ENCODE results near the gene VPS26C.
"Not testable (repeated sequence)": the region's sequence is repeated elsewhere in the genome, so short reads cannot be mapped to it uniquely, and the experiment has no call there.

VPS26C gene

DNA sequence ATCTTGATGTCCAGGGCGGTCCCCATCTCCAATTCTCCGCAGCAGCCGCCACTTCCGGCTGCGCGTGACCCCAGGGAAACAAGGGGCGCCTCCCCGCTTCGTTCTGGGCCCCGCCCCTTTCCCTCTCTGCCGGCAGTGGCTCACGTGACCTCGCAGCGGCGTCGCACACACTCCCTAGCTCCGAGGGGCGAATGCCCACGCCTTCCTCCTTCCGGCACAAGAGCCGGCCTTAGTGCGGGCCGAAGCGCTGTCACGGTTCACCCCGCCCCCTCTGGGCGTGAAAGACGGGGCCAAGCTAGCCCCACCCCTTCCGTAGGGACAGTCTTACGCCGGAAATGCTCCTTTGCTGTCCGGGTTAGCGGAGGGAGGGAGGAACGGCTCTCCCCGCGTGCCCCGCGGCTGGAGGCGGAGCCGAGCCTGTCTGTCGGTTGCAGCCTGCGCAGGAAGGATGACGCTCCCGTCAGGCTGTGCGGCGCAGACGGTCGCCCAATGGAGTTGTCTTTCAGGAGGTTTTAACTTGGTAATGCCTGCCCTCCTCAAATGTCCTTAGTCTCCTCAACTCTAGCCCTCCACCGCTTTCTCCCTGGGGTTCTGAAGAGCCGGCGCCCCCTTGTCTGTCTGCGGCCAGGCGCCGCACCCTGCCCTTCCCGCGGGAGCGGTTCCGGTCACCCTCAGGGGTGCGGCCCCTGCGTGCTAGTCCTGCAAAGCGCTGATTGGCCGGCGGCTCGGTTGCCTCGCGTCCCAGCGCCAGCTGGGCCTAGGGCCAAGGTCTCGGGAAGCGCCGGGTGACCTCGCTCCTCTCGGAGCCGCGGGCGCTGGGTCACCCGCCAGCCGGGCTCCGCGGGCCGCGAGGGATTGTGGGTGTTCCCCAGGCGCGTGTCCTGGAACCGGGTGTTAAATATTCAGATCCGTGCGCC, at the start of gene VPS26C:
Gene VPS26C, minus strand, starts transcription at position 66 of the 917 bp plus-strand sequence. Its CDS starts 40 bp downstream, at position 26.
- DNase-seq = peak; percentile 98

DNA sequence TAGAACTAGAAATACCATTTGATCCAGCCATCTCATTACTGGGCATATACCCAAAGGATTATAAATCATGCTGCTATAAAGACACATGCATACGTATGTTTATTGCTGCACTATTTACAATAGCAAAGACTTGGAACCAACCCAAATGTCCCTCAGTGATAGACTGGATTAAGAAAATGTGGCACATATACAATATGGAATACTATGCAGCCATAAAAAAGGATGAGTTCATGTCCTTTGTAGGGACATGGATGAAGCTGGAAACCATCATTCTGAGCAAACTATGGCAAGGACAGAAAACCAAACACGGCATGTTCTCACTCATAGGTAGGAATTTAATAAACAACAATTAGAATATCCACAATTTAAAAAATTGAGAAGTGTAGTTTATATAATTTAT, 48.9 kb upstream of the VPS26C start:
- not testable (repeated sequence) for DNase-seq

DNA sequence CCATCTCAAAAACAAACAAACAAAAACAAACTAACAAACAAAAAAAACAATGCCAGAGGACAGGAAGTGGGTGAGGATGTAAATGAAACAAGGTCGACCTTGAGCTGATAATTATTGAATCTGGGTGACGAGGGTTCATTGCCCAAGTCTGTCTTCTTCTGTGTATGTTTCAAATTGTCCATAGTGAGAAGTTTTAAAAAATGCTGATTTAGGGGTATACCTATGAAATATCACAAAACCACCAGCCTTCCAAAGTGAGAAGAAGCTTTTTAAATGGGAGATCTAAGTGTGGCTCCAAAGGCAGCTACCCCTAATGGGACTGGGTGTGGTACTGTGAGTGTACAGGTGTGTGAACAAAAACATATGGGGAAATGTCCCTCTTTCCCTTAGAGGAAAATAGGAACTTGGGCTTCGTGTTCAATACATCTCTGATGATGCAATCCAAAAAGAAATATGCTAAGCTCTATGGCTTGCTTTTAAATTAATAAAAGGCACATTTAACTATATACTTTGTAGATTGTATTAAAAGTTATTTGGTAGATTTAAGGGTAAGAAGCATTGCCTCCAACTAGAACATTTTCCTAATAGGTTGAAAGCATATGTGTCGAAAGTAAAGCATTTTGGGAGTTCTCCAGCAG, 33.1 kb upstream of the VPS26C start:
- DNase-seq = no peak

- no peak for DNase-seq
These were observed 30.2 kb upstream of the VPS26C start for GRCh38 chr21:37297364-37297763.

DNA sequence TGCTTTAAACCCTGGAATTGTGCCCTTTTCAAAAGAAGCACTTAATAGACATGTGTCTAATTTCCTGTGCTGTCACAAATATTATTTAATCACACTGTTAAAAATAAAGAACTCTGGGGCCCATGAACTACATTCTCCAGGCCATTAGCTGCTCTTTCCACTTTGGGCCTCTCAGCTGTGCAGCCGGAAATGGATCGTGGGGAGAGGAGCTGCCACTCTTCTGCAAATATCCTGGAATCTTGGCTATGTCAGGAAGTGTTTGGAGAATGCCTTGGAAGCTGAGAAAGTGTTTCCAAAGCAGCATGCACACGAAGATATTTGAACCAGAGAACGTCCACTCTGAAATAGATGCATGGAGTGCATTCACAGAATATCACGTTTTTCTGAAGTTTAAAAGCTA, 27.5 kb upstream of the VPS26C start:
- DNase-seq = no peak

GRCh38 chr21:37292941-37293340, 25.8 kb upstream of the VPS26C start:
- DNase-seq = no peak

DNA sequence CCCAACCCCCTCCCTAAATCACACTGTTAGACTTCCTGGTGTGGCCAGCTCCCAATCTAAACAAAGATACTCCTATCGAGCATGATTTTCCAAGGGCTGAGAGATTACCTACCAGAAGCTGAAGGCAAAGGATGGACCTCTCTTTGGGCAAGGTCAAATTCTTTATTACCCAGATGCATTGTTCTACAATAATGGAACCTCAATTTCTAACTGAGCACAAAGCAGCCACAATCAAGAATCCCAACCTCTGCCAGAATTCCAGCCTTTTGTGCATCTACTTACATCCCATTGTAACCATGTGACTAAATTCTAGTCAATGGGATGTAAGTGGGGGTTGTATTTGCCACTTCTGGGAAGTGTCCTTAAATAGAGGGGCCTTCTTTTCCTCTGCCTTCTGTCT, 24.9 kb upstream of the VPS26C start:
- DNase-seq = no peak

DNA sequence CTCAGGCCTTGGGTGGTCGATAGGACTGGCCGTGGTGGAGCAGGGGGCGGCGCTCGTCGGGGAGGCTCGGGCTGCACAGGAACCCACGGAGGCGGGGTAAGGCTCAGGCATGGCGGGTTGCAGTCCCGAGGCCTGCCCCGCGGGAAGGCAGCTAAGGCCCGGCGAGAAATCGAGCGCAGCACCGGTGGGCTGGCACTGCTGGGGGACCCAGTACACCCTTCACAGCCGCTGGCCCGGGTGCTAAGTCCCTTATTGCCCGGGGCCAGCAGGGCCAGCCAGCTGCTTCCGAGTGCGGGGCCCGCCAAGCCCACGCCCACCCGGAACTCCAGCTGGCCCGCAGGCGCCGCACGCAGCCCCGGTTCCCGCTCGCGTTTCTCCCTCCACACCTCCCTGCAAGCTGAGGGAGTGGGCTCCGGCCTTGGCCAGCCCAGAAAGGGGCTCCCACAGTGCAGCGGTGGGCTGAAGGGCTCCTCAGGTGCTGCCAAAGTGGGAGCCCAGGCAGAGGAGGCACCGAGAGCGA, 16.1 kb upstream of the VPS26C start:
- DNase-seq = not testable (repeated sequence)

DNA sequence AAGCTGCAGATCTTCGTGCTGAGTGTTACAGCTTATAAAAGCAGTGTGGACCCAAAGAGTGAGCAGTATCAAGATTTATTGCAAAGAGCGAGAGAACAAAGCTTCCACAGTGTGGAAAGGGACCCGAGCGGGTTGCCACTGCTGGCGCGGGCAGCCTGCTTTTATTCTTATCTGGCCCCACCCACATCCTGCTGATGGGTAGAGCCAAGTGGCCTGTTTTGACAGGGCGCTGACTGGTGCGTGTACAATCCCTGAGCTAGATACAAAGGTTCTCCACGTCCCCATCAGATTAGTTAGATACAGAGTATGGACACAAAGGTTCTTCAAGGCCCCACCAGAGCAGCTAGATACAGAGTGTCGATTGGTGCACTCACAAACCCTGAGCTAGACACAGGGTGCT, 15.5 kb upstream of the VPS26C start:
- DNase-seq = not testable (repeated sequence)

DNA sequence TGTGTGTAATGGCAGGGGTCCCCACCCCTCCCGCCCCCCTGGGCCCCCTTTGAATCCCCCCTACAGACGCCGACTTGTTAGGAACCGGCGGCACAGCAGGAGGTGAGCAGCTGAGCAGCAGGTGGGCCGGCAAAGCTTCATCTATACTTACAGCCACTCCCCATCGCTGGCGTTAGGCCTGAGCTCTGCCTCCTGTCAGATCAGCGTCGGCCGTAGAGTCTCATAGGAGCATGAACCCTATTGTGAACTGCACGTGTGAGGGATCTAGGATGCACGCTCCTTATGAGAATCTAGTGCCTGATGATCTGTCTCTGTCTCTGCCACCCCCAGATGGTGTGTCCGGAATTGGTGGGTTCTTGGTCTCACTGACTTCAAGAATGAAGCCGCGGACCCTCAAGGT, 14.9 kb upstream of the VPS26C start:
- DNase-seq = no peak

- no peak for DNase-seq
These were observed 14.4 kb upstream of the VPS26C start for GRCh38 chr21:37281579-37281978.

GRCh38 chr21:37279271-37279670, 12.1 kb upstream of the VPS26C start:
- not testable (repeated sequence) for DNase-seq

- DNase-seq = no peak
These were observed 11.1 kb upstream of the VPS26C start for GRCh38 chr21:37278199-37278598.

- no peak for DNase-seq
These were observed 9.2 kb upstream of the VPS26C start for GRCh38 chr21:37276377-37276776.

DNA sequence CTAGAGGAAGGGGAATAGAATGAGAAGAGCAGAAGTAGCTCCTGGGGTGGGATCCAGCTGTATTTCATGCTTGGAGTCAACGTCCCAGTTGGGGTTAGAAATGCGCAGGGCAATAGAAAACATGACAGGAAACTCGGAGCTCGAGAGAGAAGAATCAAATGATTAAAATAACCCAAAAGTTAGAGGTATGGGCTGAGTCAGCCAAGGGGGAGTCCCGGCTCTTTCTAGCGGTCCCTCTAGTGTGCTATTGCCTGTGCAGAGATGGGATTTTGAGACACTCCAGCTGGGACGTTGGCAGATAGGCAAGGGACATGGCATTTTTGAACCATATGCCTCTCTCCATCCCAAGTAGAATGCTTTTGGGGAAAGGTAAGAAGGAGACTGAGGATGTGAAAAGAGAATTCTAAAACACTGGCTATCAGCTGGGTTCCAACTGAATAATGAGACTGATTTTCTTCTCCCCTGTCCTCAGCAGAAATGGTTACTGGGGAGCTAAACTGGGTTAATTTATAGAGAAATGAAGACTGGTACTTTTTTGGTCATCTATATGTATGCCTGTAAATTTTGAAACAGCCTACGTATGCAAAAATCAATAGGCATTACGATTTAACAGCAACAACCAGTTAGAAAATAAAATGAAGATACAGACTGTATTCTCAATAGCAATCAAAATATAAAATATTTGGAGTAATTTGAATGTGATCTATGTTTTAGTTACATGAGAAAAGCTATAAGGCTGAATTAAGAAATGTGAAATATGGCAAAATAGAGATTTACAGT, 7.0 kb upstream of the VPS26C start:
- no peak for DNase-seq

DNA sequence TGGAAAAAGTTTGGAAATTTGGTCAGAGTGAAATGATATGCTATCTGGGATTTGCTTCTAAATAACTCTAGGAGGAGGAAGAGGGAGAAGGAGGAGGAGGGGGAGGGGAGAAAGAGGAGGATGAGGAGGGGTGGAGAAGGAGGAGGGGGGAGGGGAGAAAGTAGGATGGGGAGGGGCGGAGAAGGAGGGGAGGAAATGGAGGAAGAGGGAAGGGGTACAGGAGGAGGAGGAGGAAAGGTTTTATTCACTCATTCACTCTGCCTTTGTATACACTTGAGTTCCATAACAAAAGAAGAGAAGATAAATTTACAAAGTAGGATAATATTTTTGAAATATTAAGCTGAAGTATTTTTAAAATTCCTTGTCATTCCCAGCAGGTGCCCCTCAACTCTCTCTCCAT, 6.3 kb upstream of the VPS26C start:
- no peak for DNase-seq

GRCh38 chr21:37272897-37273296, 5.8 kb upstream of the VPS26C start:
- no peak for DNase-seq

DNA sequence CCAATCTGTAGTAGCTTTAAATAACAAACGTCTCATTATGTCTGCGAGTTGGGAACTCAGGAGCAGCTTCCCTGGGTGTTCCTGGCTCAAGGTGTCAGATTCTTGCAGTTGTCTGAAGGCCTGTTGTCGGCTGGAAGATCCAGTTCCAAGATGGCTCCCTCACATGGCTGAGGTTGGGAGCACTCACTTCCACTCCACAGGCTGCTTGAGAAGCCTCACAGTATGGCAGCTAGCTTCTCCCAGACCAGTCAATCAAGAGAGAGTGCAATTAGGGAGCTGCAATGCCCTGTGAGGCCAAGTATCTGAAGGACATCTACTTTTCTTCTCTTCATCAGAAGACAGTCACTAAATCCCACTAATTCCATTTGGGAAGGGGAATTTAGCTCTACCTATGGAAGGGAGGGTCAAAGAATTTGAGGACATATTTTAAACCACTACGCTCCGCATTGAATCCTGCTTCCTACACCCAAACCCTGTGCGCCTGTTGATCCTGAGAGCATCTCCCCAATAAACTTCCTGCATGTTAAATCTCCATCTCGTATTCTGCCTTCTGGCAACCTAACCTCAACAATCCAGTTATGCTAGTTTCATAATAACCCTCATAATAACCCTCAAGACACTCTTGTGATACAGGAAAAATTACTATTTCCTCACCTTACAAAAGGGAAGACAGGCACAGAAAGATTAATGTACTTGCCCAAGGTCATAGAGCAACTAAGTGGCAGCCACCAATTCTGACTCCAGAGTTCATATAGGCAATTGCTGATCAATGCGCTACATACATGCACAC, 3.6 kb upstream of the VPS26C start:
- DNase-seq = no peak

- DNase-seq = no peak
These were observed 2.3 kb upstream of the VPS26C start for GRCh38 chr21:37269481-37269880.

- no peak for DNase-seq
These were observed 1.0 kb upstream of the VPS26C start for GRCh38 chr21:37268186-37268503.

DNA sequence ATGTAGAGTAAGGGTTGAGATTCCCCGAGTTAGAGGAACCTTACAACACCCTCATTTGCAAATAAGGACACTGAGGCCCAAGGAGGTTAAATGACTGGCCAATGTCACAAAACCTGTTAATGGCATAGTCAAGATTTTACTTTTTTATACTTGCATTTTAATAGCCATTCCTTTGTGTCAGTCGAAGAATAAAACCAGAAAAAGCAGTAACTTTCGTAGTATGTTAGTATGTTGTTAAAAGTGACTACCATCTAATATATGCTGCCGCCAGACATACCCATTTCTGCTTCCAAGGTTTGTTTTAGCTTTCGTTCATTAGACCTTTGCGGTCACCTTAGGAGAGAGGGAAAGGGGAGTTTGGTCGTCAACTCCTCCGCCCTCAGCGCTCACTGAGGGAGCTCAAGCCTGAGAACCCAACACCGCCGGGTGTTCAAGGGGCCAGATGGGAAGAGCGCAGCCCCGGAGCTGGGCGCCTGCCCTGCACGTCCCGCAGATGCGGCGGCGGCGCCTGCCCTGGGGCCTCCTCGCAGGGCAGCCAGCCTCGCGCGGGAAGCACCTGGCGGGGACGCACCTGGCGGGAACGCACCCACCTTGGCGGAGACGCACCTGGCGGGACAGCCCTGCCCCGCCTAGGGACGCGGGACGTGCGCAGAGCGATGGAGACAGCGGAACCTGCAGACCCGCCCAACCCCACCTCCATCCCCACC, 466 bp downstream of the VPS26C start:
- no peak for DNase-seq

DNA sequence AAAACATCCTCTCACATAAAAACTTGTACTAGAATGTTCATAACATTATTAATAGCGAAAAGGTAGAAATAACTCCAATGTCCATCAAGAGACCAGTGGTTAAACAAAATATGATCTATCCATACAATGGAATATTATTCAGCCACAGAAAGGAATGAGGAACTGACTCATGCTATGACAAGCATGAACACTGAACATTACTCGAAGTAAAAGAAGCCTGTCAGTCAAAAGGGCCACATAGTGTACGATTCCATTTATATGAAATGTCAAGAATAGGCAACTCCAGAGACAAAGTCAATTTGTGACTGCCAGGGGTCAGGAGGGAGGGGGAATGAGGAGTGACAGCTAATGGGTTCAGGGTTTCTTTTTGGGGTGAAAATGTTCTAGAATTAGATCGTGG, 2.3 kb downstream of the VPS26C start:
- no peak for DNase-seq

All from NCI-H2227 treated with DMSO at 0.1 percent for 48 hours (cell line).